PFSK-1 (cell line): ENCODE measurements around the gene GPR26.

Source experiments
- POLR2AphosphoS5 ChIP-seq: IDR thresholded peaks from 2 replicates; pipeline ENCODE4 v1.6.1; 2012; ENCODE audit warnings: low read depth, mild to moderate bottlenecking, control low read depth, low read length, moderate library complexity
- REST ChIP-seq, 2 experiments: IDR thresholded peaks; 2 replicates each; pipeline versions ENCODE4 v1.6.1 to v1.8.0; 2011 to 2012; ENCODE audit warnings: low read depth in 2 of 2, low read length in 2 of 2, control low read depth in 1 of 2, inconsistent platforms in 1 of 2, mild to moderate bottlenecking in 1 of 2, moderate library complexity in 1 of 2; ENCODE audit not compliant: insufficient read depth in 1 of 2

GRCh38 chr10:123666318-123667236, at the start of gene GPR26:
- TF ChIP-seq REST (IDR thresholded peaks at IDR 0.05; ENCODE audit: insufficient read depth in 1 of 2, low read depth in 2 of 2, low read length in 2 of 2) (peak; percentile 21 to 61; a peak in 1 of 4 replicates), POLR2AphosphoS5 (no peak)
